Measurements from ENCODE around the gene NAPG. TPM values are rescaled to one million over a fixed set of nuclear protein-coding genes. Genes with fewer than 3 reads are reported as not detected.
"Not testable (repeated sequence)": the region's sequence is repeated elsewhere in the genome, so short reads cannot be mapped to it uniquely, and the experiment has no call there.

Gene NAPG
- total RNA-seq, 1 experiment from 2014 or later: 25.8 TPM

GRCh38 chr18:10500038-10500437 lies 25.8 kb upstream of the NAPG start (continued):
- TF ChIP-seq, protein P1, sequence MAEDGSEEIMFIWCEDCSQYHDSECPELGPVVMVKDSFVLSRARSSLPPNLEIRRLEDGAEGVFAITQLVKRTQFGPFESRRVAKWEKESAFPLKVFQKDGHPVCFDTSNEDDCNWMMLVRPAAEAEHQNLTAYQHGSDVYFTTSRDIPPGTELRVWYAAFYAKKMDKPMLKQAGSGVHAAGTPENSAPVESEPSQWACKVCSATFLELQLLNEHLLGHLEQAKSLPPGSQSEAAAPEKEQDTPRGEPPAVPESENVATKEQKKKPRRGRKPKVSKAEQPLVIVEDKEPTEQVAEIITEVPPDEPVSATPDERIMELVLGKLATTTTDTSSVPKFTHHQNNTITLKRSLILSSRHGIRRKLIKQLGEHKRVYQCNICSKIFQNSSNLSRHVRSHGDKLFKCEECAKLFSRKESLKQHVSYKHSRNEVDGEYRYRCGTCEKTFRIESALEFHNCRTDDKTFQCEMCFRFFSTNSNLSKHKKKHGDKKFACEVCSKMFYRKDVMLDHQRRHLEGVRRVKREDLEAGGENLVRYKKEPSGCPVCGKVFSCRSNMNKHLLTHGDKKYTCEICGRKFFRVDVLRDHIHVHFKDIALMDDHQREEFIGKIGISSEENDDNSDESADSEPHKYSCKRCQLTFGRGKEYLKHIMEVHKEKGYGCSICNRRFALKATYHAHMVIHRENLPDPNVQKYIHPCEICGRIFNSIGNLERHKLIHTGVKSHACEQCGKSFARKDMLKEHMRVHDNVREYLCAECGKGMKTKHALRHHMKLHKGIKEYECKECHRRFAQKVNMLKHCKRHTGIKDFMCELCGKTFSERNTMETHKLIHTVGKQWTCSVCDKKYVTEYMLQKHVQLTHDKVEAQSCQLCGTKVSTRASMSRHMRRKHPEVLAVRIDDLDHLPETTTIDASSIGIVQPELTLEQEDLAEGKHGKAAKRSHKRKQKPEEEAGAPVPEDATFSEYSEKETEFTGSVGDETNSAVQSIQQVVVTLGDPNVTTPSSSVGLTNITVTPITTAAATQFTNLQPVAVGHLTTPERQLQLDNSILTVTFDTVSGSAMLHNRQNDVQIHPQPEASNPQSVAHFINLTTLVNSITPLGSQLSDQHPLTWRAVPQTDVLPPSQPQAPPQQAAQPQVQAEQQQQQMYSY (CRISPR knock-in tag; IDR thresholded peaks at IDR 0.05): no peak
- TF ChIP-seq, protein P2, sequence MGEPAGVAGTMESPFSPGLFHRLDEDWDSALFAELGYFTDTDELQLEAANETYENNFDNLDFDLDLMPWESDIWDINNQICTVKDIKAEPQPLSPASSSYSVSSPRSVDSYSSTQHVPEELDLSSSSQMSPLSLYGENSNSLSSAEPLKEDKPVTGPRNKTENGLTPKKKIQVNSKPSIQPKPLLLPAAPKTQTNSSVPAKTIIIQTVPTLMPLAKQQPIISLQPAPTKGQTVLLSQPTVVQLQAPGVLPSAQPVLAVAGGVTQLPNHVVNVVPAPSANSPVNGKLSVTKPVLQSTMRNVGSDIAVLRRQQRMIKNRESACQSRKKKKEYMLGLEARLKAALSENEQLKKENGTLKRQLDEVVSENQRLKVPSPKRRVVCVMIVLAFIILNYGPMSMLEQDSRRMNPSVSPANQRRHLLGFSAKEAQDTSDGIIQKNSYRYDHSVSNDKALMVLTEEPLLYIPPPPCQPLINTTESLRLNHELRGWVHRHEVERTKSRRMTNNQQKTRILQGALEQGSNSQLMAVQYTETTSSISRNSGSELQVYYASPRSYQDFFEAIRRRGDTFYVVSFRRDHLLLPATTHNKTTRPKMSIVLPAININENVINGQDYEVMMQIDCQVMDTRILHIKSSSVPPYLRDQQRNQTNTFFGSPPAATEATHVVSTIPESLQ (CRISPR knock-in tag; IDR thresholded peaks at IDR 0.05): no peak

DNA sequence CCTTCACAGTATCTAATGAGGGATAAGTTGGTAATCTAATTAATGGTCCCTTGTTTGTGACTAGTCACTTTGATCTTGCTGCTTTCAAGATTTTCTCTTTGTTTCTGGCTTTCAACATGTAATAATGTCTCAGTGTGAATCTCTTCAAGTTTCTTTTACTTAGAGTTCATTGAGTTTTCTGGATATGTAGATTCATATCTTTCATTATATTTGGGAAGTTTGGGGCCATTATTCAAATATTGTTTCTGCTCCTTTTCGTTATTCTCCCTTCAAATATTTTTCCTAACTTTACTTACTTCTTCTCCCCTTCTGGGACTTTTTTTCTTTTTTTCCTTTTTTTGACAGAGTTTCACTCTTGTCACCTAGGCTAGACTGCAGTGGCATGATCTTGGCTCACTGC lies 21.1 kb upstream of the NAPG start:
- Mint-ChIP-seq H3K27me3 (ENCODE audit: low read depth) (peaks cover 12% of the 10 kb centered on the region), H3K27ac (no peak overlapping the region), H3K4me3 (no peak overlapping the region), H3K4me1 (no peaks in the 10 kb centered on the region), H3K36me3 (peaks cover 20% of the 10 kb centered on the region), H3K9me3 (peaks cover 28% of the 10 kb centered on the region)
- no peak for DNase-seq (ENCODE audit: low spot score)
- ATAC-seq: no peak
- POLR2A ChIA-PET: no interaction called here
- CTCF ChIA-PET: no interaction called here
- no peak for TF ChIP-seq PREB (CRISPR knock-in tag; IDR thresholded peaks at IDR 0.05; ENCODE audit: borderline replicate concordance)
- TF ChIP-seq, protein P3, sequence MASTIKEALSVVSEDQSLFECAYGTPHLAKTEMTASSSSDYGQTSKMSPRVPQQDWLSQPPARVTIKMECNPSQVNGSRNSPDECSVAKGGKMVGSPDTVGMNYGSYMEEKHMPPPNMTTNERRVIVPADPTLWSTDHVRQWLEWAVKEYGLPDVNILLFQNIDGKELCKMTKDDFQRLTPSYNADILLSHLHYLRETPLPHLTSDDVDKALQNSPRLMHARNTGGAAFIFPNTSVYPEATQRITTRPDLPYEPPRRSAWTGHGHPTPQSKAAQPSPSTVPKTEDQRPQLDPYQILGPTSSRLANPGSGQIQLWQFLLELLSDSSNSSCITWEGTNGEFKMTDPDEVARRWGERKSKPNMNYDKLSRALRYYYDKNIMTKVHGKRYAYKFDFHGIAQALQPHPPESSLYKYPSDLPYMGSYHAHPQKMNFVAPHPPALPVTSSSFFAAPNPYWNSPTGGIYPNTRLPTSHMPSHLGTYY (CRISPR knock-in tag; IDR thresholded peaks at IDR 0.05): no peak
- no peak for TF ChIP-seq KAT7 (CRISPR knock-in tag; IDR thresholded peaks at IDR 0.05; ENCODE audit: borderline replicate concordance)
- TF ChIP-seq, protein P4, sequence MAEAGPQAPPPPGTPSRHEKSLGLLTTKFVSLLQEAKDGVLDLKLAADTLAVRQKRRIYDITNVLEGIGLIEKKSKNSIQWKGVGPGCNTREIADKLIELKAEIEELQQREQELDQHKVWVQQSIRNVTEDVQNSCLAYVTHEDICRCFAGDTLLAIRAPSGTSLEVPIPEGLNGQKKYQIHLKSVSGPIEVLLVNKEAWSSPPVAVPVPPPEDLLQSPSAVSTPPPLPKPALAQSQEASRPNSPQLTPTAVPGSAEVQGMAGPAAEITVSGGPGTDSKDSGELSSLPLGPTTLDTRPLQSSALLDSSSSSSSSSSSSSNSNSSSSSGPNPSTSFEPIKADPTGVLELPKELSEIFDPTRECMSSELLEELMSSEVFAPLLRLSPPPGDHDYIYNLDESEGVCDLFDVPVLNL (CRISPR knock-in tag; IDR thresholded peaks at IDR 0.05; ENCODE audit: borderline replicate concordance, low read depth): no peak
- TF ChIP-seq ZNF232 (CRISPR knock-in tag; IDR thresholded peaks at IDR 0.05): no peak

DNA sequence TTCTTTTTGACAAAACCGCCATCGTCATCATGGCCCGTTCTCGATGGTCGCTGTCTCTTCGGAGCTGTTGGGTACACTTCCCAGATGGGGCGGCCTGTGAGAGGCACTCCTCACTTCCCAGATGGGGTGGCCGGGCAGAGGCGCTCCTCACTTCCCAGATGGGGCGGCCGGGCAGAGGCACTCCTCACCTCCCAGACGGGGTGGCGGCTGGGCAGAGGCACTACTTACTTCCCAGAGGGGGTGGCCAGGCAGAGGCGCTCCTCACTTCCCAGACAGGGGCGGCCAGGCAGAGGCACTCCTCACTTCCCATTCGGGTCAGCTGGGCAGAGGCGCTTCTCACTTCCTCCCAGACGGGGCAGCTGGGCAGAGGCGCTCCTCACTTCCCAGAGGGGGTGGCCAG lies 19.9 kb upstream of the NAPG start:
- DNase-seq (ENCODE audit: low spot score); CTCF ChIA-PET; POLR2A ChIA-PET; H3K4me3 Mint-ChIP-seq; H3K4me1 Mint-ChIP-seq; H3K27ac Mint-ChIP-seq; ATAC-seq: not testable (repeated sequence)
- Mint-ChIP-seq H3K27me3 (ENCODE audit: low read depth) (peaks cover 12% of the 10 kb centered on the region), H3K9me3 (peaks cover 25% of the 10 kb centered on the region), H3K36me3 (peaks cover 20% of the 10 kb centered on the region)

GRCh38 chr18:10508591-10508990 lies 17.2 kb upstream of the NAPG start:
- DNase-seq (ENCODE audit: low spot score): no peak
- H3K27me3 Mint-ChIP-seq (ENCODE audit: low read depth): peaks cover 12% of the 10 kb centered on the region
- peaks cover 20% of the 10 kb centered on the region for H3K36me3 Mint-ChIP-seq
- CTCF ChIA-PET: no interaction called here
- H3K9me3 Mint-ChIP-seq: peaks cover 25% of the 10 kb centered on the region
- TF ChIP-seq IRF2 (CRISPR knock-in tag; IDR thresholded peaks at IDR 0.05; ENCODE audit: borderline replicate concordance, low read depth) (no peak), SMAD4 (CRISPR knock-in tag; IDR thresholded peaks at IDR 0.05) (no peak), TEAD4 (CRISPR knock-in tag; IDR thresholded peaks at IDR 0.05) (no peak), FOXP1 (CRISPR knock-in tag; IDR thresholded peaks at IDR 0.05; ENCODE audit: borderline replicate concordance) (no peak)
- no peaks in the 10 kb centered on the region for H3K4me1 Mint-ChIP-seq
- ATAC-seq: no peak
- POLR2A ChIA-PET: no interaction called here
- H3K4me3 Mint-ChIP-seq: no peak overlapping the region
- no peak overlapping the region for H3K27ac Mint-ChIP-seq
